Mucosa of stomach (tissue), 1 donor: Measurements from ENCODE around the gene CALD1.

Source experiments
- H3K27me3 ChIP-seq: one replicate; pipeline ENCODE4 v1.7.0; 2013; ENCODE audit warnings: mild to moderate bottlenecking, low read length; ENCODE audit not compliant: control insufficient read depth, insufficient read depth
- H3K36me3 ChIP-seq: one replicate; pipeline ENCODE4 v1.7.0; 2013; ENCODE audit warnings: low read length; ENCODE audit not compliant: control insufficient read depth, insufficient read depth
- H3K4me1 ChIP-seq: one replicate; pipeline ENCODE4 v1.7.0; 2013; ENCODE audit warnings: mild to moderate bottlenecking, low read length; ENCODE audit not compliant: control insufficient read depth, insufficient read depth
- H3K4me3 ChIP-seq: one replicate; pipeline ENCODE4 v1.7.0; 2013; ENCODE audit warnings: low read length
- H3K9ac ChIP-seq: one replicate; pipeline ENCODE4 v1.7.0; 2013; ENCODE audit warnings: mild to moderate bottlenecking, low read length, moderate library complexity
- H3K9me3 ChIP-seq: one replicate; pipeline ENCODE4 v1.7.0; 2013; ENCODE audit warnings: mild to moderate bottlenecking, low read length, moderate library complexity; ENCODE audit not compliant: control insufficient read depth
- donor health status: Pancreatic carcinoma.

Gene CALD1

GRCh38 chr7:134931487-134931886, 152.1 kb downstream of the CALD1 start:
- no peak overlapping the region for H3K9ac ChIP-seq
- no peak overlapping the region for H3K4me3 ChIP-seq
- H3K36me3 ChIP-seq: no peaks in the 10 kb centered on the region
- no peaks in the 10 kb centered on the region for H3K4me1 ChIP-seq
- H3K27me3 ChIP-seq: no peaks in the 10 kb centered on the region
- no peaks in the 10 kb centered on the region for H3K9me3 ChIP-seq

GRCh38 chr7:134932707-134933370, 153.4 kb downstream of the CALD1 start:
- Histone ChIP-seq H3K36me3 (no peaks in the 10 kb centered on the region), H3K4me1 (no peaks in the 10 kb centered on the region), H3K4me3 (no peak overlapping the region)

GRCh38 chr7:134933460-134934068, 154.1 kb downstream of the CALD1 start:
- Histone ChIP-seq H3K36me3 (no peaks in the 10 kb centered on the region), H3K4me1 (no peaks in the 10 kb centered on the region), H3K9ac (no peak overlapping the region), H3K9me3 (no peaks in the 10 kb centered on the region), H3K4me3 (no peak overlapping the region), H3K27me3 (no peaks in the 10 kb centered on the region)

More at GRCh38 chr7:134932707-134933370, 153.4 kb downstream of the CALD1 start:
- Histone ChIP-seq H3K9me3 (no peaks in the 10 kb centered on the region), H3K9ac (no peak overlapping the region), H3K27me3 (no peaks in the 10 kb centered on the region)

GRCh38 chr7:134935701-134936100, 156.3 kb downstream of the CALD1 start:
- H3K4me3 ChIP-seq: no peak overlapping the region
- H3K4me1 ChIP-seq: no peaks in the 10 kb centered on the region
- no peak overlapping the region for H3K9ac ChIP-seq
- H3K9me3 ChIP-seq: no peaks in the 10 kb centered on the region
- no peaks in the 10 kb centered on the region for H3K27me3 ChIP-seq
- H3K36me3 ChIP-seq: no peaks in the 10 kb centered on the region

GRCh38 chr7:134936893-134937510, 157.6 kb downstream of the CALD1 start:
- Histone ChIP-seq H3K4me3 (no peak overlapping the region), H3K4me1 (no peaks in the 10 kb centered on the region), H3K36me3 (no peaks in the 10 kb centered on the region), H3K9ac (no peak overlapping the region), H3K9me3 (no peaks in the 10 kb centered on the region), H3K27me3 (no peaks in the 10 kb centered on the region)

- Histone ChIP-seq H3K9me3 (no peaks in the 10 kb centered on the region), H3K36me3 (no peaks in the 10 kb centered on the region), H3K27me3 (no peaks in the 10 kb centered on the region), H3K4me3 (no peak overlapping the region), H3K9ac (no peak overlapping the region), H3K4me1 (no peaks in the 10 kb centered on the region)
These were observed 158.7 kb downstream of the CALD1 start for GRCh38 chr7:134938141-134938540.

- H3K36me3 ChIP-seq: no peaks in the 10 kb centered on the region
- no peak overlapping the region for H3K9ac ChIP-seq
- no peaks in the 10 kb centered on the region for H3K27me3 ChIP-seq
- no peaks in the 10 kb centered on the region for H3K9me3 ChIP-seq
- H3K4me3 ChIP-seq: no peak overlapping the region
- H3K4me1 ChIP-seq: no peaks in the 10 kb centered on the region
These were observed 159.7 kb downstream of the CALD1 start for GRCh38 chr7:134939136-134939535.

- Histone ChIP-seq H3K36me3 (no peaks in the 10 kb centered on the region), H3K9ac (no peak overlapping the region), H3K4me3 (no peak overlapping the region), H3K4me1 (no peaks in the 10 kb centered on the region), H3K9me3 (no peaks in the 10 kb centered on the region), H3K27me3 (no peaks in the 10 kb centered on the region)
These were observed 161.3 kb downstream of the CALD1 start for GRCh38 chr7:134940729-134941128.

- H3K4me3 ChIP-seq: no peak overlapping the region
These were observed 161.9 kb downstream of the CALD1 start for GRCh38 chr7:134941185-134941900.

GRCh38 chr7:134941952-134942351, 162.5 kb downstream of the CALD1 start:
- Histone ChIP-seq H3K9ac (no peak overlapping the region), H3K4me3 (no peak overlapping the region), H3K4me1 (no peaks in the 10 kb centered on the region), H3K36me3 (no peaks in the 10 kb centered on the region), H3K9me3 (no peaks in the 10 kb centered on the region), H3K27me3 (no peaks in the 10 kb centered on the region)

More at GRCh38 chr7:134941185-134941900, 161.9 kb downstream of the CALD1 start:
- H3K36me3 ChIP-seq: no peaks in the 10 kb centered on the region
- no peak overlapping the region for H3K9ac ChIP-seq
- H3K4me1 ChIP-seq: no peaks in the 10 kb centered on the region
- H3K27me3 ChIP-seq: no peaks in the 10 kb centered on the region
- H3K9me3 ChIP-seq: no peaks in the 10 kb centered on the region

- no peak overlapping the region for H3K9ac ChIP-seq
These were observed 163.4 kb downstream of the CALD1 start for GRCh38 chr7:134942690-134943466.

More at GRCh38 chr7:134942690-134943466, 163.4 kb downstream of the CALD1 start:
- no peak overlapping the region for H3K4me3 ChIP-seq
- no peaks in the 10 kb centered on the region for H3K4me1 ChIP-seq
- H3K36me3 ChIP-seq: no peaks in the 10 kb centered on the region
- no peaks in the 10 kb centered on the region for H3K9me3 ChIP-seq
- H3K27me3 ChIP-seq: no peaks in the 10 kb centered on the region
